ENCODE measurements around the gene CTIF.

DNA sequence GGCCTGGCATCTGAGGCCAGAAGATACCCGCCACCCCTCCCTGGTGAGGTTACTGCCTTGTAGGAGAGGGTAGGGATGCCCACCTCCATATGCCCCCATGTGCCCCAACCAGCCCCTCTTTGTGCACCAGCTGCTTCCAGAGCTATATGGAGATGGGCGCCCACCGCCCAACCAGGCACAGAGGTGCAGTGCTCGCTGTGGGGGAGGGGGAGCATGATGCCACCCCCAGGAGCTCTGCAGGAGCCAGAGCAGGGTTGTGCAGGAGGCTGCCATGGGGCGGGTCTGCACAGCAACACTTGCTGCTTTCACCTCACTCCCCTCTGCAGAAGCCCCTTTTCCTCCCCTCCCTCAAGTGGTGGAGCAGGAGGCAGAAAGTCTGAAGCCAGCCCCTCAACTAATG is 237.3 kb downstream of the CTIF start:
- TF ChIP-seq CTCF (IDR thresholded peaks at IDR 0.05) (no peak), ZFX (IDR thresholded peaks at IDR 0.05; ENCODE audit: borderline replicate concordance) (no peak)

Measured in 22Rv1 (cell line).